Measurements from ENCODE around the gene TRPM2. TPM values are rescaled to one million over a fixed set of nuclear protein-coding genes. Genes with fewer than 3 reads are reported as not detected.
A peak's percentile ranks its signal among the peaks of the same experiment; 100 is the strongest.

The TRPM2 gene
- total RNA-seq, 1 donor from 2014 or later, result 0.07 TPM

DNA sequence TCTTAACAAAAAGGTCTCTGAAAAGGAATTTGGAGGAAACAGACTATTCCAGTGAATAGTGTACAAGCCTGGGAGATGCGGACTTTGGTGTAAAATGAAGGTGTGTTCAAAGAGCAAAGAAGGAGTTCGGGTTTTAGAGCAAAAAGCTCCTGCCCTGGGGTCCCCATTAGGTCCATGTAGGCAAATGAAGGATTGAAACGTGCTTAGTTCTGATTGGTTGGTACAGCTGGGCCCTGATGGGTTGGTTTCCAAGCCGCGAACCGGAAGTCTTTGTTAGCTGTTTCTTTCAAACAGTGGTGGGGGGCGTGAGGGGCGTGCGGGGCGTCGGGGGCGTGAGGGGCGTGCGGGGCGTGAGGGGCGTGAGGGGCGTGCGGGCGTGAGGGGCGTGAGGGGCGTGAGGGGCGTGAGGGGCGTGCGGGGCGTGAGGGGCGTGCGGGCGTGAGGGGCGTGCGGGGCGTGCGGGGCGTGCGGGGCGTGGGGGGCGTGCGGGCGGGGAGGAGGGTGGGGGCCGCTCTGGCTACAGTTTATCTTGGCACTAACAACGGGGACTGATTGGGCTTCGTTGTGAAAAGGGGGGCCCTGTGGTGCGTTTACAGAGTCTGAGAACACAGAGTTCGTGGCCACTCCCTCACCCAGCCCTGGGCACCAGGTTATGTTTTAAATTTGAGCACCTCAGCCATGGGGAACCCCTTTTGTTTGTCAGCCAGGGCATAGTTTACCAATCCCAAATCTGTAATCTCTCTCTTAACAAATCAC lies 131.3 kb downstream of the TRPM2 start:
- H3K9me3 Mint-ChIP-seq, result no peaks in the 10 kb centered on the region
- TF ChIP-seq, protein P1, sequence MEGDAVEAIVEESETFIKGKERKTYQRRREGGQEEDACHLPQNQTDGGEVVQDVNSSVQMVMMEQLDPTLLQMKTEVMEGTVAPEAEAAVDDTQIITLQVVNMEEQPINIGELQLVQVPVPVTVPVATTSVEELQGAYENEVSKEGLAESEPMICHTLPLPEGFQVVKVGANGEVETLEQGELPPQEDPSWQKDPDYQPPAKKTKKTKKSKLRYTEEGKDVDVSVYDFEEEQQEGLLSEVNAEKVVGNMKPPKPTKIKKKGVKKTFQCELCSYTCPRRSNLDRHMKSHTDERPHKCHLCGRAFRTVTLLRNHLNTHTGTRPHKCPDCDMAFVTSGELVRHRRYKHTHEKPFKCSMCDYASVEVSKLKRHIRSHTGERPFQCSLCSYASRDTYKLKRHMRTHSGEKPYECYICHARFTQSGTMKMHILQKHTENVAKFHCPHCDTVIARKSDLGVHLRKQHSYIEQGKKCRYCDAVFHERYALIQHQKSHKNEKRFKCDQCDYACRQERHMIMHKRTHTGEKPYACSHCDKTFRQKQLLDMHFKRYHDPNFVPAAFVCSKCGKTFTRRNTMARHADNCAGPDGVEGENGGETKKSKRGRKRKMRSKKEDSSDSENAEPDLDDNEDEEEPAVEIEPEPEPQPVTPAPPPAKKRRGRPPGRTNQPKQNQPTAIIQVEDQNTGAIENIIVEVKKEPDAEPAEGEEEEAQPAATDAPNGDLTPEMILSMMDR (conservative IDR thresholded peaks at IDR 0.05), result no peak
- H3K36me3 Mint-ChIP-seq, result no peaks in the 10 kb centered on the region
- peak overlapping the region; percentile 62 for H3K27ac Mint-ChIP-seq
- peaks cover 12% of the 10 kb centered on the region for H3K4me1 Mint-ChIP-seq (ENCODE audit: unreplicated experiment)
- H3K27me3 Mint-ChIP-seq, result peaks cover 3% of the 10 kb centered on the region
- no peak for DNase-seq (ENCODE audit: extremely low spot score, unreplicated experiment)
- peak overlapping the region; percentile 92 for H3K4me3 Mint-ChIP-seq

GRCh38 chr21:44485254-44485793 lies 131.9 kb downstream of the TRPM2 start:
- peak; percentile 82 for DNase-seq (ENCODE audit: extremely low spot score, unreplicated experiment)
- peaks cover 3% of the 10 kb centered on the region for H3K27me3 Mint-ChIP-seq
- peak overlapping the region; percentile 62 for H3K27ac Mint-ChIP-seq
- H3K4me1 Mint-ChIP-seq (ENCODE audit: unreplicated experiment), result peaks cover 12% of the 10 kb centered on the region
- peak overlapping the region; percentile 92 for H3K4me3 Mint-ChIP-seq
- TF ChIP-seq, protein P1 (conservative IDR thresholded peaks at IDR 0.05), result peak; percentile 78
- H3K9me3 Mint-ChIP-seq, result no peaks in the 10 kb centered on the region
- H3K36me3 Mint-ChIP-seq, result peaks cover 4% of the 10 kb centered on the region

GRCh38 chr21:44485796-44486195 lies 132.4 kb downstream of the TRPM2 start:
- peaks cover 12% of the 10 kb centered on the region for H3K4me1 Mint-ChIP-seq (ENCODE audit: unreplicated experiment)
- H3K4me3 Mint-ChIP-seq, result peak overlapping the region; percentile 92
- no peaks in the 10 kb centered on the region for H3K9me3 Mint-ChIP-seq
- peaks cover 4% of the 10 kb centered on the region for H3K36me3 Mint-ChIP-seq
- peak overlapping the region; percentile 62 for H3K27ac Mint-ChIP-seq
- no peak for DNase-seq (ENCODE audit: extremely low spot score, unreplicated experiment)
- H3K27me3 Mint-ChIP-seq, result peaks cover 3% of the 10 kb centered on the region
- TF ChIP-seq, protein P1 (conservative IDR thresholded peaks at IDR 0.05), result no peak

DNA sequence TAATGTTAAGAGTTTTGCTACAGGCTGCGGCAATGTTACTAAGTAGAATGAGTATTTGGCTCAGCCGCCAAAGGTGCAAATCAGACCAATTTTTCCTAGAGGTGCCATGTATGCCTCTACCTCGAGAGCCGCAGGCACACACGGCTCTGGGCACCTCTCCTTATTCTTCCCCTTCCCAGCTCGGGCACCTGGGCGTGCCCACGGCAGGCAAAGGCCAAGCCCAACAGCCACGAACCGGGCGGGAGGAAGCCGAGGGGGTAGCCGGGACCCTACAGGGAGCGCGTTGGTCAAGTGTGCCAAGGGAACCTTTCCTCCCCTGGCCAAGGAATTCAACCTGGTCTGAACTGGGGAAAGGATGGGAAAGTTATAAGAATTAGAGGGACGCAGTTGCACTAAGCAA lies 132.9 kb downstream of the TRPM2 start:
- H3K36me3 Mint-ChIP-seq, result peaks cover 4% of the 10 kb centered on the region
- no peaks in the 10 kb centered on the region for H3K9me3 Mint-ChIP-seq
- no peak for DNase-seq (ENCODE audit: extremely low spot score, unreplicated experiment)
- TF ChIP-seq, protein P1 (conservative IDR thresholded peaks at IDR 0.05), result no peak
- peaks cover 3% of the 10 kb centered on the region for H3K27me3 Mint-ChIP-seq
- H3K4me3 Mint-ChIP-seq, result peak overlapping the region; percentile 92
- H3K4me1 Mint-ChIP-seq (ENCODE audit: unreplicated experiment), result peaks cover 12% of the 10 kb centered on the region
- H3K27ac Mint-ChIP-seq, result no peak overlapping the region

GRCh38 chr21:44487831-44488230 lies 134.4 kb downstream of the TRPM2 start:
- Mint-ChIP-seq H3K9me3 (peaks cover 9% of the 10 kb centered on the region), H3K4me3 (peak overlapping the region; percentile 54), H3K27me3 (peaks cover 3% of the 10 kb centered on the region), H3K36me3 (peaks cover 14% of the 10 kb centered on the region), H3K27ac (no peak overlapping the region), H3K4me1 (ENCODE audit: unreplicated experiment) (peaks cover 5% of the 10 kb centered on the region)
- TF ChIP-seq, protein P1 (conservative IDR thresholded peaks at IDR 0.05), result peak; percentile 73
- DNase-seq (ENCODE audit: extremely low spot score, unreplicated experiment), result no peak
